ENCODE measurements around the gene LDHA. TPM values are rescaled to one million over a fixed set of nuclear protein-coding genes. Genes with fewer than 3 reads are reported as not detected.
A peak's percentile ranks its signal among the peaks of the same experiment; 100 is the strongest.

The LDHA gene
- total and polyA plus RNA-seq, 9 of the 15 experiments (the other 6 are each of a cell fraction or from before 2014, with no cell fraction given), result 535 to 3,001 (median 926) TPM

DNA sequence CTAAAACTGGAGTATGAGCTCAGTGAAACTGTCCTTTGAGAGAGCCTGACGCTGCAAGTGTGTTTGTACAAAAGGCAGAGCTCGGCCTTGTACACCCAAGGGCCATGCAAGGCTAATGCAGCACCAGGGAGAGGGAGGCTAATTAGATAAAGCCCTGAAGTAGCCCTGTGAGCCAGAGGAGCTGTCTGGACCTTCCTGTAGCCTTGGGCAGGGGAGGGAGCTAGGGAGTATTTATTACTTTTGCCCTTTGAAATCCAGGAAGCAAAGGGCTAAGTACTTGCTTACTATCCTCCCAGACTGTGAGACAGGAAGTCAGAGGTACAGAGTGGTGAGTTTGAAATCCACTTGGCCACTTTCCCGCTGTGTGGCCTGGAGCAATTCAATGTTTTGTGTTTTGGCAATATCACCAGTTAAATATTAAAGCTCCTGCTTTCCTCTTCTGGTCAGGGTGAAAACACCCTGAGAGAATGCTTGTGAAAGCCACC lies 10.2 kb upstream of the LDHA start (continued):
- TF ChIP-seq, protein P1, sequence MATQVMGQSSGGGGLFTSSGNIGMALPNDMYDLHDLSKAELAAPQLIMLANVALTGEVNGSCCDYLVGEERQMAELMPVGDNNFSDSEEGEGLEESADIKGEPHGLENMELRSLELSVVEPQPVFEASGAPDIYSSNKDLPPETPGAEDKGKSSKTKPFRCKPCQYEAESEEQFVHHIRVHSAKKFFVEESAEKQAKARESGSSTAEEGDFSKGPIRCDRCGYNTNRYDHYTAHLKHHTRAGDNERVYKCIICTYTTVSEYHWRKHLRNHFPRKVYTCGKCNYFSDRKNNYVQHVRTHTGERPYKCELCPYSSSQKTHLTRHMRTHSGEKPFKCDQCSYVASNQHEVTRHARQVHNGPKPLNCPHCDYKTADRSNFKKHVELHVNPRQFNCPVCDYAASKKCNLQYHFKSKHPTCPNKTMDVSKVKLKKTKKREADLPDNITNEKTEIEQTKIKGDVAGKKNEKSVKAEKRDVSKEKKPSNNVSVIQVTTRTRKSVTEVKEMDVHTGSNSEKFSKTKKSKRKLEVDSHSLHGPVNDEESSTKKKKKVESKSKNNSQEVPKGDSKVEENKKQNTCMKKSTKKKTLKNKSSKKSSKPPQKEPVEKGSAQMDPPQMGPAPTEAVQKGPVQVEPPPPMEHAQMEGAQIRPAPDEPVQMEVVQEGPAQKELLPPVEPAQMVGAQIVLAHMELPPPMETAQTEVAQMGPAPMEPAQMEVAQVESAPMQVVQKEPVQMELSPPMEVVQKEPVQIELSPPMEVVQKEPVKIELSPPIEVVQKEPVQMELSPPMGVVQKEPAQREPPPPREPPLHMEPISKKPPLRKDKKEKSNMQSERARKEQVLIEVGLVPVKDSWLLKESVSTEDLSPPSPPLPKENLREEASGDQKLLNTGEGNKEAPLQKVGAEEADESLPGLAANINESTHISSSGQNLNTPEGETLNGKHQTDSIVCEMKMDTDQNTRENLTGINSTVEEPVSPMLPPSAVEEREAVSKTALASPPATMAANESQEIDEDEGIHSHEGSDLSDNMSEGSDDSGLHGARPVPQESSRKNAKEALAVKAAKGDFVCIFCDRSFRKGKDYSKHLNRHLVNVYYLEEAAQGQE (IDR thresholded peaks at IDR 0.05; ENCODE audit: borderline replicate concordance), result no peak
- TF ChIP-seq, protein P1 (CRISPR knock-in tag; IDR thresholded peaks at IDR 0.05; ENCODE audit: low read depth), result no peak
- no peak for TF ChIP-seq MYNN (IDR thresholded peaks at IDR 0.05)
- no peak for TF ChIP-seq MYNN (CRISPR knock-in tag; IDR thresholded peaks at IDR 0.05)
- TF ChIP-seq PHF8 (IDR thresholded peaks at IDR 0.05; ENCODE audit: borderline replicate concordance, low read length), result peak; percentile 11; the same call in 1 of the 2 replicates
- 0 out of 2 replicates have a peak, but pooled peaks have one; percentile 17 for TF ChIP-seq ZNF76 (CRISPR knock-in tag; IDR thresholded peaks at IDR 0.05; ENCODE audit: borderline replicate concordance)
- no peak for TF ChIP-seq CXXC5 (CRISPR knock-in tag; IDR thresholded peaks at IDR 0.05)
- no peak for TF ChIP-seq ZNF551 (CRISPR knock-in tag; IDR thresholded peaks at IDR 0.05)
- 0 out of 2 replicates have a peak, but pooled peaks have one; percentile 49 for TF ChIP-seq DMBX1 (CRISPR knock-in tag; IDR thresholded peaks at IDR 0.05; ENCODE audit: borderline replicate concordance)
- TF ChIP-seq, protein P2, sequence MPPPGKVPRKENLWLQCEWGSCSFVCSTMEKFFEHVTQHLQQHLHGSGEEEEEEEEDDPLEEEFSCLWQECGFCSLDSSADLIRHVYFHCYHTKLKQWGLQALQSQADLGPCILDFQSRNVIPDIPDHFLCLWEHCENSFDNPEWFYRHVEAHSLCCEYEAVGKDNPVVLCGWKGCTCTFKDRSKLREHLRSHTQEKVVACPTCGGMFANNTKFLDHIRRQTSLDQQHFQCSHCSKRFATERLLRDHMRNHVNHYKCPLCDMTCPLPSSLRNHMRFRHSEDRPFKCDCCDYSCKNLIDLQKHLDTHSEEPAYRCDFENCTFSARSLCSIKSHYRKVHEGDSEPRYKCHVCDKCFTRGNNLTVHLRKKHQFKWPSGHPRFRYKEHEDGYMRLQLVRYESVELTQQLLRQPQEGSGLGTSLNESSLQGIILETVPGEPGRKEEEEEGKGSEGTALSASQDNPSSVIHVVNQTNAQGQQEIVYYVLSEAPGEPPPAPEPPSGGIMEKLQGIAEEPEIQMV (tag; conservative IDR thresholded peaks at IDR 0.05; ENCODE audit: low read depth), result no peak
- TF ChIP-seq, protein P3, sequence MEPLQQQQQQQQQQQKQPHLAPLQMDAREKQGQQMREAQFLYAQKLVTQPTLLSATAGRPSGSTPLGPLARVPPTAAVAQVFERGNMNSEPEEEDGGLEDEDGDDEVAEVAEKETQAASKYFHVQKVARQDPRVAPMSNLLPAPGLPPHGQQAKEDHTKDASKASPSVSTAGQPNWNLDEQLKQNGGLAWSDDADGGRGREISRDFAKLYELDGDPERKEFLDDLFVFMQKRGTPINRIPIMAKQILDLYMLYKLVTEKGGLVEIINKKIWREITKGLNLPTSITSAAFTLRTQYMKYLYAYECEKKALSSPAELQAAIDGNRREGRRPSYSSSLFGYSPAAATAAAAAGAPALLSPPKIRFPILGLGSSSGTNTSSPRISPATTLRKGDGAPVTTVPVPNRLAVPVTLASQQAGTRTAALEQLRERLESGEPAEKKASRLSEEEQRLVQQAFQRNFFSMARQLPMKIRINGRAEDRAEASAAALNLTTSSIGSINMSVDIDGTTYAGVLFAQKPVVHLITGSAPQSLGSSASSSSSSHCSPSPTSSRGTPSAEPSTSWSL (CRISPR knock-in tag; IDR thresholded peaks at IDR 0.05; ENCODE audit: borderline replicate concordance), result no peak
- TF ChIP-seq, protein P4, sequence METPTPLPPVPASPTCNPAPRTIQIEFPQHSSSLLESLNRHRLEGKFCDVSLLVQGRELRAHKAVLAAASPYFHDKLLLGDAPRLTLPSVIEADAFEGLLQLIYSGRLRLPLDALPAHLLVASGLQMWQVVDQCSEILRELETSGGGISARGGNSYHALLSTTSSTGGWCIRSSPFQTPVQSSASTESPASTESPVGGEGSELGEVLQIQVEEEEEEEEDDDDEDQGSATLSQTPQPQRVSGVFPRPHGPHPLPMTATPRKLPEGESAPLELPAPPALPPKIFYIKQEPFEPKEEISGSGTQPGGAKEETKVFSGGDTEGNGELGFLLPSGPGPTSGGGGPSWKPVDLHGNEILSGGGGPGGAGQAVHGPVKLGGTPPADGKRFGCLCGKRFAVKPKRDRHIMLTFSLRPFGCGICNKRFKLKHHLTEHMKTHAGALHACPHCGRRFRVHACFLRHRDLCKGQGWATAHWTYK (CRISPR knock-in tag; IDR thresholded peaks at IDR 0.05), result no peak
- peak; percentile 83 for TF ChIP-seq ETV1 (tag; conservative IDR thresholded peaks at IDR 0.05; ENCODE audit: low read depth)
- TF ChIP-seq ZKSCAN8 (CRISPR knock-in tag; IDR thresholded peaks at IDR 0.05), result peak; percentile 63
- TF ChIP-seq LEF1 (IDR thresholded peaks at IDR 0.05), result peak; percentile 20; the same call in 1 of the 2 replicates
- no peak for TF ChIP-seq ZNF717 (CRISPR knock-in tag; IDR thresholded peaks at IDR 0.05)
- TF ChIP-seq ZNF586 (CRISPR knock-in tag; conservative IDR thresholded peaks at IDR 0.05), result 0 out of 2 replicates have a peak, but pooled peaks have one; percentile 34
